ENCODE data around the gene SLC40A1.

The SLC40A1 gene

GRCh38 chr2:189566046-189566445 lies 14.5 kb downstream of the SLC40A1 start:
- DNase-seq: no peak

GRCh38 chr2:189561371-189562038 lies 19.1 kb downstream of the SLC40A1 start:
- DNase-seq: no peak

GRCh38 chr2:189560273-189560586 lies 20.4 kb downstream of the SLC40A1 start:
- no peak for DNase-seq

GRCh38 chr2:189559579-189560272 lies 20.9 kb downstream of the SLC40A1 start:
- no peak for DNase-seq

- no peak for DNase-seq
These were observed 21.9 kb downstream of the SLC40A1 start for GRCh38 chr2:189558516-189559272.

- no peak for DNase-seq
These were observed 23.2 kb downstream of the SLC40A1 start for GRCh38 chr2:189557373-189557772.

GRCh38 chr2:189556526-189556925 lies 24.1 kb downstream of the SLC40A1 start:
- DNase-seq: no peak

GRCh38 chr2:189555232-189555631 lies 25.4 kb downstream of the SLC40A1 start:
- DNase-seq: peak; percentile 57

GRCh38 chr2:189553504-189554088 lies 27.0 kb downstream of the SLC40A1 start:
- DNase-seq: no peak

- DNase-seq: peak; percentile 4
These were observed 27.6 kb downstream of the SLC40A1 start for GRCh38 chr2:189552991-189553404.

GRCh38 chr2:189552334-189552990 lies 28.1 kb downstream of the SLC40A1 start:
- DNase-seq: no peak

GRCh38 chr2:189551808-189552207 lies 28.8 kb downstream of the SLC40A1 start:
- no peak for DNase-seq

GRCh38 chr2:189549449-189549832 lies 31.1 kb downstream of the SLC40A1 start:
- peak; percentile 56 for DNase-seq

- DNase-seq: peak; percentile 5
These were observed 31.7 kb downstream of the SLC40A1 start for GRCh38 chr2:189548666-189549448.

- no peak for DNase-seq
These were observed 35.2 kb downstream of the SLC40A1 start for GRCh38 chr2:189545418-189545817.

- DNase-seq: no peak
These were observed 36.1 kb downstream of the SLC40A1 start for GRCh38 chr2:189544318-189545042.

- no peak for DNase-seq
These were observed 37.2 kb downstream of the SLC40A1 start for GRCh38 chr2:189543367-189543766.

- DNase-seq: no peak
These were observed 38.3 kb downstream of the SLC40A1 start for GRCh38 chr2:189542145-189542882.

- DNase-seq: no peak
These were observed 39.0 kb downstream of the SLC40A1 start for GRCh38 chr2:189541591-189541990.

- DNase-seq: no peak
These were observed 40.0 kb downstream of the SLC40A1 start for GRCh38 chr2:189540551-189540950.

- no peak for DNase-seq
These were observed 42.2 kb downstream of the SLC40A1 start for GRCh38 chr2:189538402-189538801.
